Right atrium auricular region (tissue), 2 donors: Measurements from ENCODE around the gene STING1. TPM values are rescaled to one million over a fixed set of nuclear protein-coding genes. Genes with fewer than 3 reads are reported as not detected.
"Not testable (repeated sequence)": the region's sequence is repeated elsewhere in the genome, so short reads cannot be mapped to it uniquely, and the experiment has no call there.

Experiments used
- DNase-seq: peaks from one replicate; pipeline ENCODE4 v3.0.0-alpha.2; 2019; ENCODE audit warnings: low spot score
- H3K27ac ChIP-seq, 2 donors: fragments of 200-600 bp; sonication (generic); 1 replicate in 1 of 2; 2 replicates in 1 of 2; pipeline ENCODE4 v1.5.1; 2016 to 2019
- H3K27me3 ChIP-seq, 2 donors: fragments of 200-600 bp; sonication (generic); one replicate each; pipeline versions ENCODE4 v1.5.1 to v1.6.0; 2017 to 2019
- H3K36me3 ChIP-seq: fragments of 200-600 bp; sonication (generic); one replicate; pipeline ENCODE4 v1.5.1; 2016
- H3K4me1 ChIP-seq, 2 donors: fragments of 200-600 bp; sonication (generic); one replicate each; pipeline versions ENCODE4 v1.5.1 to v1.6.0; 2017 to 2019
- H3K4me3 ChIP-seq, 2 donors: fragments of 200-600 bp; sonication (generic); 1 replicate in 1 of 2; 2 replicates in 1 of 2; pipeline ENCODE4 v1.5.1; 2017 to 2019; ENCODE audit warnings: mild to moderate bottlenecking in 1 of 2, moderate library complexity in 1 of 2
- H3K9me3 ChIP-seq, 2 donors: fragments of 200-600 bp; sonication (generic); one replicate each; pipeline ENCODE4 v1.5.1; 2019
- total RNA-seq, 2 donors: library from RNA; depleted of rRNA; stranded (reverse); fragments of >200 nt; gene quantifications; one replicate each; pipeline ENCODE4 v1.1.0, GENCODE V29; 2016
- TF ChIP-seq, protein P1 (sequence below), 2 donors: fragments of 200-600 bp; sonication (generic); IDR thresholded peaks; one replicate each; pipeline ENCODE4 v1.5.1; 2019; ENCODE audit warnings: antibody characterized with exemption in 2 of 2

The STING1 gene
- total RNA-seq, 2 donors from 2014 or later = 80.0 to 123 TPM

DNA sequence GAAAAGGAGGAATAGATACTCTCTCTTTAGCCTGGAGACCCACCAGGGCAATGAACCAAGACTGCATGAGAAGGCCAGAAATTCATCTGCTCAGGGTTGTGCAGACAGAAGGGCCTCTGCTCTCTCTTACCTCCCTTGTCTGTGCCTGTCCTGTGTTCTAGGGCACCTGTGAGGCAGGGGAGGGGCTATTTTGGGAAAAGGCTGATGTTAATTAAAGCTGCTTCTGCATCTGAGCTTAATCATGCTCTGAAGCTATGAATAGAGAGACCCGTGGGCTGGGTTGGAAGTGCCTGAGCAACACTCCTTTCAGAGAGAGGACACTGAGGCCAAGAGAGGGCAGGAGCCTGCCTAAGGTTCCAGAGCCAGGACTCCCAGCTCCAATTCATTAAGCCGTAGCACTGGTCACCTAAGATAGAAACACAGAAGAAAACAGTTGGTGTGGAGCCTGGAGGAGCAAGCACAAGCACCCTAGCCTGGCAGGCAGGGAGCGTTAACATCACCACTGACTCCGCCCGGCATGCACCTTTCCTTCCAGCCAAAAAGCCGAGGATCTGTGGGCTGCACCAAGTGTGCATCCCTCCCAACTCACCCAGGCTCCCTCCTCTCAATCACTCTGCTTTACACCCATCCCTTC, 31.4 kb upstream of the STING1 start:
- Histone ChIP-seq H3K27ac (no peak overlapping the region), H3K36me3 (no peaks in the 10 kb centered on the region), H3K4me1 (peaks cover 0 to 21% of the 10 kb centered on the region in 2 donors), H3K9me3 (no peaks in the 10 kb centered on the region), H3K27me3 (no peaks in the 10 kb centered on the region), H3K4me3 (no peak overlapping the region)
- no peak for DNase-seq
- TF ChIP-seq, protein P1, sequence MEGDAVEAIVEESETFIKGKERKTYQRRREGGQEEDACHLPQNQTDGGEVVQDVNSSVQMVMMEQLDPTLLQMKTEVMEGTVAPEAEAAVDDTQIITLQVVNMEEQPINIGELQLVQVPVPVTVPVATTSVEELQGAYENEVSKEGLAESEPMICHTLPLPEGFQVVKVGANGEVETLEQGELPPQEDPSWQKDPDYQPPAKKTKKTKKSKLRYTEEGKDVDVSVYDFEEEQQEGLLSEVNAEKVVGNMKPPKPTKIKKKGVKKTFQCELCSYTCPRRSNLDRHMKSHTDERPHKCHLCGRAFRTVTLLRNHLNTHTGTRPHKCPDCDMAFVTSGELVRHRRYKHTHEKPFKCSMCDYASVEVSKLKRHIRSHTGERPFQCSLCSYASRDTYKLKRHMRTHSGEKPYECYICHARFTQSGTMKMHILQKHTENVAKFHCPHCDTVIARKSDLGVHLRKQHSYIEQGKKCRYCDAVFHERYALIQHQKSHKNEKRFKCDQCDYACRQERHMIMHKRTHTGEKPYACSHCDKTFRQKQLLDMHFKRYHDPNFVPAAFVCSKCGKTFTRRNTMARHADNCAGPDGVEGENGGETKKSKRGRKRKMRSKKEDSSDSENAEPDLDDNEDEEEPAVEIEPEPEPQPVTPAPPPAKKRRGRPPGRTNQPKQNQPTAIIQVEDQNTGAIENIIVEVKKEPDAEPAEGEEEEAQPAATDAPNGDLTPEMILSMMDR (IDR thresholded peaks at IDR 0.05) = no peak

DNA sequence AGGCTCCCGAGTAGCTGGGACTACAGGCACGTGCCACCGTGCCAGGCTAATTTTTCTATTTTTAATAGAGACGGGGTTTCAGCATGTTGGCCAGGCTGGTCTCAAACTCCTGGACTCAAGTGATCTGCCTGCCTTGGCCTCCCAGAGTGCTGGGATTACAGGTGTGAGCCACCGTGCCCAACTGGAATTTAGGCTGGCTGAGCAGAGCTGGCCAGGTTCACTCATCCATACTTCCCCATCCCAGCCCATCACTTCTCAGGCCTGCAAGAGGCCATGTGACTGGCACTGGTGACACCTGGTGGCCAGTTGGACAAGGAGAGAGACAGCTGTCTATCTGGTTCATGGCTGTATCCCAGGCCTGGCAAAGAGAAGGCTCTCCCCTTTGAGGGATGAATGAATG, 30.9 kb upstream of the STING1 start:
- H3K36me3 ChIP-seq, H3K9me3 ChIP-seq, H3K27me3 ChIP-seq, H3K4me3 ChIP-seq, H3K27ac ChIP-seq: not testable (repeated sequence)
- peaks cover 0 to 18% of the 10 kb centered on the region in 2 donors for H3K4me1 ChIP-seq
- DNase-seq = peak; percentile 82
- TF ChIP-seq, protein P1 (IDR thresholded peaks at IDR 0.05) = peak; percentile 58 to 78

DNA sequence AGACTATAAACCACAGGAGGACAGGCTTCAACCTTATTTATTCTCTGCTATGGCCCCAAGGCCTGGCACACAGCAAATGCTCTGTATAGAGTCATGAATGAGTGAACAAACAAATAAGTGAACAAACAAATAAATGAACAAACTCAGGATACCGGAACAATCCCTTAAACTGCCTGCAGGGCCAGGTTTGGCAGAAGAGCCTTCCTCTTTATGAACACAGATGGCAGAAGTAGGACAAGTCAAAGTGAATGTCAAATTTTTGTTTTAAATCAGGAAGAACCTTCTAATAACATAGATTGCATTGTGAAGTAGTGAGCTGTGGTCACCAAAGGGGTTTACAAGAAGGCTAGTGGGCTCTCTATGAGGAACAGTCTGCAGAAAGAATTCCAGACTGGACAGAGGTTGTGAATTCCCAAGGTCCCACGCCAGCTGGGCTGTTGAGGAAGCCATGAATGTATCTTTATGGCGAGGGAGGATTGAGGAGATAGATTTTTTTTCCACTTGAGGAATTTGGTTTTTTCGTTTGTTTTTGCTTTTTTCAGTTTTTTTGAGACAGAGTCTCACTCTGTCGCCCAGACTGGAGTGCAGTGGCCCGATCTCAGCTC, 30.3 kb upstream of the STING1 start:
- no peak for DNase-seq
- Histone ChIP-seq H3K27me3 (no peaks in the 10 kb centered on the region), H3K4me1 (peaks cover 0 to 15% of the 10 kb centered on the region in 2 donors), H3K4me3 (no peak overlapping the region), H3K27ac (no peak overlapping the region), H3K9me3 (no peaks in the 10 kb centered on the region), H3K36me3 (no peaks in the 10 kb centered on the region)
- TF ChIP-seq, protein P1 (IDR thresholded peaks at IDR 0.05) = no peak

DNA sequence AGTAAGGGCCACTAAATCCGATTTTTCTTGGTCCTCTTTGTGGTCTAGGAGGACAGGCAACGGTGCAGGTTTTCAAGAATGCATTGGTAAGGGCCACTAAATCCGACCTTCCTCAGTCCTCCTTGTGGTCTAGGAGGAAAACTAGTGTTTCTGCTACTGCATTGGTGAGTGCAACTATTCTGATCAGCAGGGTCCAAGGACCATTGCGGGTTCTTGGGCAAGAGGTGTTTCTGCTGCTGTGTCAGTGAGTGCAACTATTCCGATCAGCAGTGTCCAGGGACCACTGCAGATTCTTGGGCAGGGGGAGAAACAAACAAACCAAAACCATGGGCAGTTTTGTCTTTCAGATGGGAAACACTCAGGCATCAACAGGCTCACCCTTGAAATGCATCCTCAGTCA, 22.2 kb upstream of the STING1 start:
- H3K27ac ChIP-seq, H3K4me1 ChIP-seq, DNase-seq, H3K4me3 ChIP-seq, H3K27me3 ChIP-seq, H3K9me3 ChIP-seq, H3K36me3 ChIP-seq: not testable (repeated sequence)

DNA sequence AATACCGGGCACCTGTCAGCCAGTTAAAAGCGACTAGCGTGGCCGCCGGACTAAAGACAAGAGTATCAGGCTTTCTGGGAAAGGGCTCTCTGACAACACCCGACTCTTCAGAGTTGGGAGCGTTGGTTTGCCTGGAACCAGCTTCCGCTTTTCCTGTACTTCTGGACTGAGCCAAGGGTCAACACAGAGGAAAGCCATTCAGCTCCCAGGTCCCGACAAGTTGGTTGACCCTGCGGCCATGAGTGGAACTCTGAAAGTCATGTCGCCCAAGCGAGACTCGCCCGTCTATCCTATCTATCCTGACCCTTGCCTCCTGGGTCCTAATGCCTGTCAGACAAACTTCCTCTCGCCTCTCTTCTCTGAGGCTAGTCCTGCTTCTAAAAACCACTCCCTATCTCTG, 21.3 kb upstream of the STING1 start:
- H3K4me3 ChIP-seq, H3K27ac ChIP-seq, H3K4me1 ChIP-seq, H3K27me3 ChIP-seq, DNase-seq, H3K36me3 ChIP-seq, H3K9me3 ChIP-seq: not testable (repeated sequence)

DNA sequence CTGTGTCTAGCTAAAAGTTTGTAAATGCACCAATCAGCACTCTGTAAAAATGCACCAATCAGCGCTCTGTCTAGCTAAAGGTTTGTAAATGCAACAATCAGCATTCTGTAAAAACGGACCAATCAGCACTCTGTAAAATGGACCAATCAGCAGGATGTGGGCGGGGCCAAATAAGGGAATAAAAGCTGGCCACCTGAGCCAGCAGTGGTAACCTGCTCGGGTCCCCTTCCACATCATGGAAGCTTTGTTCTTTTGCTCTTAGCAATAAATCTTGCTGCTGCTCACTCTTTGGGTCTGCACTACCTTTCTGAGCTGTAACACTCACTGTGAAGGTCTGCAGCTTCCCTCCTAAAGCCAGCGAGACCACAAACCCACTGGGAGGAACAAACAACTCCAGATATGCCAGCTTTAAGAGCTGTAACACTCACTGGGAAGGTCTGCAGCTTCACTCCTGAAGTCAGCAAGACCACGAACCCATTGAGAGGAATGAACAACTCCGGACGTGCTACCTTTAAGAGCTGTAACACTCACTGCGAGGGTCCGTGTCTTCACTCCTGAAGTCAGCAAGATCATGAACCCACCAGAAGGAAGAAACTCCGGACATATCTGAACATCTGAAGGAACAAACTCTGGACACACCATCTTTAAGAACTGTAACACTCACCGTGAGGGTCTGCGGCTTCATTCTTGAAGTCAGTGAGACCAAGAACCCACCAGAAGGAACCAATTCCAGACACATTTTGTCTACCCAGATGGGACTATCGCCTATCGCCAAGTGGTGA, 20.7 kb upstream of the STING1 start:
- DNase-seq, H3K4me3 ChIP-seq, H3K9me3 ChIP-seq, H3K36me3 ChIP-seq, H3K27me3 ChIP-seq, H3K27ac ChIP-seq, H3K4me1 ChIP-seq: not testable (repeated sequence)

DNA sequence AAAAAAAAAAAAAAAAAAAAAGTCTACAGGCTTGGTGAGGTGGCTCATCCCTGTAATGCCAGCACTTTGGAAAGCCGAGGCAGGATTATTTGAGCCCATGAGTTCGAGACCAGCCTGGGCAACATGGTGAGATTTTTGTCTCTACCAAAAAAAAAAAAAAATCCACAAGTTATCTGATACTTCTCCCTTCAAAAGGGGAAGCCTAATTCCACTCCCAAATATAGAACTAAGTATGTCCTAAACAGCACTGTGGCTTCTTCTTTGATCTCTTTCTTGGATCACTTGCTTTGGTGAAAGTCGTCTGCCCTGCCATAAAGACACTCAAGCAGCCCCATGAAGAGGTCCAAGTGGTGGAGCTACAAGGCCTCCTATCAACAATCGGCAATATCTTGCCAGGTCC, 18.8 kb upstream of the STING1 start:
- H3K27ac ChIP-seq = no peak overlapping the region
- peaks cover 0 to 7% of the 10 kb centered on the region in 2 donors for H3K9me3 ChIP-seq
- TF ChIP-seq, protein P1 (IDR thresholded peaks at IDR 0.05) = no peak
- no peaks in the 10 kb centered on the region for H3K4me1 ChIP-seq
- no peak overlapping the region for H3K4me3 ChIP-seq
- no peak for DNase-seq
- no peaks in the 10 kb centered on the region for H3K36me3 ChIP-seq
- H3K27me3 ChIP-seq = no peaks in the 10 kb centered on the region
